H9 (cell line): ENCODE data around the gene BCAS3. TPM values are rescaled to one million over a fixed set of nuclear protein-coding genes. Genes with fewer than 3 reads are reported as not detected.

Experiments used
- DNase-seq: peaks from one replicate; pipeline ENCODE4 v3.0.0-alpha.2; 2017
- H2AFZ ChIP-seq: one replicate; pipeline ENCODE4 v1.6.1; 2013; ENCODE audit warnings: mild to moderate bottlenecking, low read length, control low read depth, moderate library complexity
- H2AK5ac ChIP-seq: 2 replicates; pipeline ENCODE4 v1.6.1; 2013; ENCODE audit warnings: low read length, control low read depth, mixed read lengths; ENCODE audit not compliant: insufficient read length
- H2BK120ac ChIP-seq: one replicate; pipeline ENCODE4 v1.6.1; 2013; ENCODE audit warnings: low read depth, mild to moderate bottlenecking, low read length, control low read depth, inconsistent platforms; ENCODE audit not compliant: poor library complexity, severe bottlenecking
- H2BK12ac ChIP-seq: 2 replicates; pipeline ENCODE4 v1.6.1; 2013; ENCODE audit warnings: low read length, control low read depth, mixed read lengths, low read depth; ENCODE audit not compliant: insufficient read length
- H2BK15ac ChIP-seq: 2 replicates; pipeline ENCODE4 v1.6.1; 2013; ENCODE audit warnings: low read depth, low read length, control low read depth
- H2BK20ac ChIP-seq: one replicate; pipeline ENCODE4 v1.6.1; 2013; ENCODE audit warnings: low read depth, mild to moderate bottlenecking, low read length, control low read depth, inconsistent platforms; ENCODE audit not compliant: poor library complexity, severe bottlenecking
- H2BK5ac ChIP-seq: 2 replicates; pipeline ENCODE4 v1.6.1; 2013; ENCODE audit warnings: low read length, control low read depth, mixed read lengths; ENCODE audit not compliant: insufficient read length
- H3K14ac ChIP-seq: 2 replicates; pipeline ENCODE4 v1.6.1; 2013; ENCODE audit warnings: low read length, control low read depth; ENCODE audit not compliant: insufficient read depth
- H3K18ac ChIP-seq: 2 replicates; pipeline ENCODE4 v1.6.1; 2013; ENCODE audit warnings: low read depth, mild to moderate bottlenecking, mixed read lengths, low read length, control low read depth; ENCODE audit not compliant: insufficient read length
- H3K23ac ChIP-seq: 2 replicates; pipeline ENCODE4 v1.6.1; 2013; ENCODE audit warnings: low read length, control low read depth, mixed read lengths, low read depth; ENCODE audit not compliant: insufficient read length
- H3K23me2 ChIP-seq: 2 replicates; pipeline ENCODE4 v1.6.1; 2013; ENCODE audit warnings: low read depth, mild to moderate bottlenecking, mixed read lengths, low read length, control low read depth; ENCODE audit not compliant: insufficient read length, poor library complexity, severe bottlenecking
- H3K27ac ChIP-seq: 2 replicates; pipeline ENCODE4 v1.5.1; 2013; ENCODE audit warnings: low read length, control low read depth, mixed read lengths, low read depth; ENCODE audit not compliant: insufficient read length
- H3K27me3 ChIP-seq: 2 replicates; pipeline ENCODE4 v1.6.1; 2013; ENCODE audit warnings: low read length, control low read depth, inconsistent platforms; ENCODE audit not compliant: insufficient read depth
- H3K4ac ChIP-seq: 2 replicates; pipeline ENCODE4 v1.6.1; 2013; ENCODE audit warnings: low read depth, mild to moderate bottlenecking, control low read depth, inconsistent platforms, low read length, moderate library complexity
- H3K4me1 ChIP-seq: 2 replicates; pipeline ENCODE4 v1.6.1; 2013; ENCODE audit warnings: low read length, control low read depth, inconsistent platforms; ENCODE audit not compliant: insufficient read depth
- H3K4me2 ChIP-seq: 2 replicates; pipeline ENCODE4 v1.6.1; 2013; ENCODE audit warnings: low read length, control low read depth, mixed read lengths; ENCODE audit not compliant: insufficient read length, insufficient read depth
- H3K56ac ChIP-seq: 2 replicates; pipeline ENCODE4 v1.6.1; 2013; ENCODE audit warnings: low read depth, mild to moderate bottlenecking, mixed read lengths, low read length, control low read depth; ENCODE audit not compliant: insufficient read length
- H3K79me1 ChIP-seq: 2 replicates; pipeline ENCODE4 v1.6.1; 2013; ENCODE audit warnings: low read depth, mild to moderate bottlenecking, moderate library complexity, low read length, control low read depth, inconsistent platforms; ENCODE audit not compliant: insufficient read depth, poor library complexity, severe bottlenecking
- H3K79me2 ChIP-seq: 2 replicates; pipeline ENCODE4 v1.6.1; 2013; ENCODE audit warnings: low read length, control low read depth, inconsistent platforms; ENCODE audit not compliant: insufficient read depth
- H3K9ac ChIP-seq: 2 replicates; pipeline ENCODE4 v1.6.1; 2013; ENCODE audit warnings: low read length, control low read depth, mixed read lengths; ENCODE audit not compliant: insufficient read length; ENCODE audit errors: extremely low read depth
- H3K9me3 ChIP-seq: one replicate; pipeline ENCODE4 v1.6.1; 2013; ENCODE audit warnings: low read depth, low read length, inconsistent platforms; ENCODE audit not compliant: control insufficient read depth
- H3T11ph ChIP-seq: one replicate; pipeline ENCODE4 v1.6.1; 2013; ENCODE audit warnings: mild to moderate bottlenecking, low read length, control low read depth, inconsistent platforms
- H4K20me1 ChIP-seq: one replicate; pipeline ENCODE4 v1.6.1; 2013; ENCODE audit not compliant: control insufficient read depth, insufficient read length, insufficient read depth
- H4K5ac ChIP-seq: 2 replicates; pipeline ENCODE4 v1.6.1; 2013; ENCODE audit warnings: low read depth, mild to moderate bottlenecking, mixed read lengths, low read length, control low read depth; ENCODE audit not compliant: insufficient read length
- H4K8ac ChIP-seq: replicated peaks from 2 replicates; pipeline ENCODE4 v1.6.1; 2013; ENCODE audit warnings: low read length, control low read depth, mixed read lengths, low read depth; ENCODE audit not compliant: insufficient read length
- H4K91ac ChIP-seq: 2 replicates; pipeline ENCODE4 v1.6.1; 2013; ENCODE audit warnings: low read depth, mild to moderate bottlenecking, moderate library complexity, mixed read lengths, low read length, control low read depth; ENCODE audit not compliant: insufficient read length
- H3K27ac Mint-ChIP-seq, 3 experiments: 2 replicates in 2 of 3; 3 replicates in 1 of 3; pipeline ENCODE4 v1.8.0; 2020 to 2021; ENCODE audit warnings: mixed read lengths in 3 of 3, mild to moderate bottlenecking in 1 of 3, moderate library complexity in 1 of 3
- H3K27me3 Mint-ChIP-seq: 2 replicates; pipeline ENCODE4 v1.8.0; 2021; ENCODE audit warnings: low read depth, mild to moderate bottlenecking, moderate library complexity, mixed read lengths
- H3K36me3 Mint-ChIP-seq, 3 experiments: 2 replicates in 2 of 3; 3 replicates in 1 of 3; pipeline ENCODE4 v1.8.0; 2020 to 2021; ENCODE audit warnings: low read depth in 3 of 3, mixed read lengths in 3 of 3; ENCODE audit not compliant: insufficient read depth in 1 of 3
- H3K4me1 Mint-ChIP-seq, 2 experiments: 2 replicates each; pipeline ENCODE4 v1.8.0; 2020; ENCODE audit warnings: mixed read lengths in 2 of 2
- H3K4me3 Mint-ChIP-seq, 2 experiments: 2 replicates in 1 of 2; 3 replicates in 1 of 2; pipeline ENCODE4 v1.8.0; 2020 to 2021; ENCODE audit warnings: mild to moderate bottlenecking in 2 of 2, mixed read lengths in 2 of 2, moderate library complexity in 1 of 2
- H3K9me3 Mint-ChIP-seq, 2 experiments: 2 replicates in 1 of 2; 3 replicates in 1 of 2; pipeline ENCODE4 v1.8.0; 2020; ENCODE audit warnings: mild to moderate bottlenecking in 2 of 2, mixed read lengths in 2 of 2, moderate library complexity in 1 of 2
- WGBS: extraction: QIAGEN DNeasy Blood & Tissue Kit; methylation state at CpG from one replicate; pipeline ENCODE4 v1.1.7; 2013; ENCODE audit warnings: missing lambda C conversion rate, low lambda C conversion rate, mixed read lengths; ENCODE audit not compliant: insufficient read length; ENCODE audit errors: extremely low coverage; 5-methylcytosine and 5-hydroxymethylcytosine counted together
- total RNA-seq: library from RNA; stranded (reverse); gene quantifications from 2 replicates; pipeline ENCODE4 v1.2.1, GENCODE V29; 2021
- TF ChIP-seq, protein P1 (sequence below): fragments of 200-600 bp; sonication (generic); conservative IDR thresholded peaks from 3 replicates; pipeline ENCODE4 v1.8.0; 2021; ENCODE audit warnings: antibody characterized with exemption, mild to moderate bottlenecking

Gene BCAS3
- total RNA-seq, 1 experiment from 2014 or later: 22.4 TPM

DNA sequence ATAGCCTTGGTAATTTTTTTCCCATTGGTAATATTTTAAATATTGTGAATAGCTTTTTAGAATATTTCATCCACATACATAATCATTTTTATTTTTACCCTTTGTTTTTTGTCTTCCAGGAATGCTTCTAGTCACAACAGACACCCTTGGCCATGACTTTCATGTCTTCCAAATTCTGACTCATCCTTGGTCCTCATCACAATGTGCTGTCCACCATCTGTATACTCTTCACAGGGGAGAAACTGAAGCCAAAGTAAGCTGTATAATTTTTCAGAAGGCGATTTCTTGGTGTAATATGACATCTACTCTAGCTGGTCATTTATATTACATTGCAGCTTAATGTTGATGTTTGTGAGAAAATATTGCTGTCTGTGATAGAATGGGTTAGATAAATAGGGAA, 269.4 kb downstream of the BCAS3 start:
- Histone ChIP-seq H3K4ac (no peak overlapping the region), H2AFZ (no peak overlapping the region), H3K56ac (no peak overlapping the region), H2BK120ac (no peak overlapping the region), H3K4me1 (no peaks in the 10 kb centered on the region), H2BK15ac (no peak overlapping the region), H2BK12ac (no peak overlapping the region), H2BK20ac (no peak overlapping the region), H2BK5ac (no peak overlapping the region), H2AK5ac (no peak overlapping the region), H3K18ac (no peak overlapping the region), H3K27me3 (no peaks in the 10 kb centered on the region), H4K91ac (no peak overlapping the region), H3K9me3 (no peaks in the 10 kb centered on the region), H3K79me2 (no peaks in the 10 kb centered on the region), H4K5ac (no peak overlapping the region), H4K20me1 (no peaks in the 10 kb centered on the region), H3K23me2 (no peaks in the 10 kb centered on the region), H3K79me1 (no peaks in the 10 kb centered on the region), H3K4me2 (no peak overlapping the region), H3K14ac (no peak overlapping the region), H3K27ac (no peak overlapping the region), H3T11ph (no peak overlapping the region), H4K8ac (no peak overlapping the region), H3K9ac (no peak overlapping the region), H3K23ac (no peak overlapping the region)
- no CpG with 5 or more reads among the region's 1 CpG for WGBS
- TF ChIP-seq, protein P1, sequence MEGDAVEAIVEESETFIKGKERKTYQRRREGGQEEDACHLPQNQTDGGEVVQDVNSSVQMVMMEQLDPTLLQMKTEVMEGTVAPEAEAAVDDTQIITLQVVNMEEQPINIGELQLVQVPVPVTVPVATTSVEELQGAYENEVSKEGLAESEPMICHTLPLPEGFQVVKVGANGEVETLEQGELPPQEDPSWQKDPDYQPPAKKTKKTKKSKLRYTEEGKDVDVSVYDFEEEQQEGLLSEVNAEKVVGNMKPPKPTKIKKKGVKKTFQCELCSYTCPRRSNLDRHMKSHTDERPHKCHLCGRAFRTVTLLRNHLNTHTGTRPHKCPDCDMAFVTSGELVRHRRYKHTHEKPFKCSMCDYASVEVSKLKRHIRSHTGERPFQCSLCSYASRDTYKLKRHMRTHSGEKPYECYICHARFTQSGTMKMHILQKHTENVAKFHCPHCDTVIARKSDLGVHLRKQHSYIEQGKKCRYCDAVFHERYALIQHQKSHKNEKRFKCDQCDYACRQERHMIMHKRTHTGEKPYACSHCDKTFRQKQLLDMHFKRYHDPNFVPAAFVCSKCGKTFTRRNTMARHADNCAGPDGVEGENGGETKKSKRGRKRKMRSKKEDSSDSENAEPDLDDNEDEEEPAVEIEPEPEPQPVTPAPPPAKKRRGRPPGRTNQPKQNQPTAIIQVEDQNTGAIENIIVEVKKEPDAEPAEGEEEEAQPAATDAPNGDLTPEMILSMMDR: no peak
- no peak overlapping the region for H3K4me3 Mint-ChIP-seq
- no peak overlapping the region for H3K27ac Mint-ChIP-seq
- H3K27me3 Mint-ChIP-seq: no peaks in the 10 kb centered on the region
- DNase-seq: no peak
- H3K4me1 Mint-ChIP-seq: peaks cover 0 to 2% of the 10 kb centered on the region in 2 experiments; a peak in 1 of 4 replicates
- no peaks in the 10 kb centered on the region for H3K36me3 Mint-ChIP-seq
- H3K9me3 Mint-ChIP-seq: no peaks in the 10 kb centered on the region
